ENCODE measurements around the gene DNAH9.

DNAH9 gene

GRCh38 chr17:11610999-11611566, 12.8 kb downstream of the DNAH9 start:
- DNase-seq (ENCODE audit: low spot score) (no peak), FAIRE-seq (no peak)

GRCh38 chr17:11612956-11613355, 14.7 kb downstream of the DNAH9 start:
- no peak for DNase-seq (ENCODE audit: low spot score)
- FAIRE-seq = no peak

GRCh38 chr17:11618861-11619566, 20.7 kb downstream of the DNAH9 start:
- DNase-seq (ENCODE audit: low spot score) (peak; percentile 60), FAIRE-seq (no peak)

GRCh38 chr17:11622492-11622891, 24.2 kb downstream of the DNAH9 start:
- DNase-seq (ENCODE audit: low spot score) (no peak), FAIRE-seq (no peak)

- DNase-seq (ENCODE audit: low spot score) = no peak
- no peak for FAIRE-seq
Measured at GRCh38 chr17:11624976-11625375, 26.7 kb downstream of the DNAH9 start.

GRCh38 chr17:11625878-11626277, 27.6 kb downstream of the DNAH9 start:
- FAIRE-seq (no peak), DNase-seq (ENCODE audit: low spot score) (no peak)

GRCh38 chr17:11627301-11627940, 29.2 kb downstream of the DNAH9 start:
- no peak for DNase-seq (ENCODE audit: low spot score)
- no peak for FAIRE-seq

GRCh38 chr17:11628374-11628773, 30.1 kb downstream of the DNAH9 start:
- DNase-seq (ENCODE audit: low spot score) = no peak
- FAIRE-seq = no peak

- FAIRE-seq (no peak), DNase-seq (ENCODE audit: low spot score) (no peak)
Measured at GRCh38 chr17:11628831-11629230, 30.6 kb downstream of the DNAH9 start.

- FAIRE-seq (no peak), DNase-seq (ENCODE audit: low spot score) (no peak)
Measured at GRCh38 chr17:11636771-11637170, 38.5 kb downstream of the DNAH9 start.

GRCh38 chr17:11637796-11638195, 39.5 kb downstream of the DNAH9 start:
- no peak for FAIRE-seq
- DNase-seq (ENCODE audit: low spot score) = no peak

GRCh38 chr17:11638700-11639265, 40.5 kb downstream of the DNAH9 start:
- no peak for DNase-seq (ENCODE audit: low spot score)
- no peak for FAIRE-seq

GRCh38 chr17:11639736-11640462, 41.6 kb downstream of the DNAH9 start:
- no peak for FAIRE-seq

GRCh38 chr17:11640463-11640814, 42.2 kb downstream of the DNAH9 start:
- DNase-seq (ENCODE audit: low spot score) (no peak), FAIRE-seq (no peak)

More at GRCh38 chr17:11639736-11640462, 41.6 kb downstream of the DNAH9 start:
- no peak for DNase-seq (ENCODE audit: low spot score)

GRCh38 chr17:11641521-11642275, 43.4 kb downstream of the DNAH9 start:
- no peak for DNase-seq (ENCODE audit: low spot score)

GRCh38 chr17:11642655-11643054, 44.4 kb downstream of the DNAH9 start:
- DNase-seq (ENCODE audit: low spot score) (no peak), FAIRE-seq (no peak)

More at GRCh38 chr17:11641521-11642275, 43.4 kb downstream of the DNAH9 start:
- no peak for FAIRE-seq

- DNase-seq (ENCODE audit: low spot score) = no peak
- no peak for FAIRE-seq
Measured at GRCh38 chr17:11643851-11644250, 45.6 kb downstream of the DNAH9 start.

- DNase-seq (ENCODE audit: low spot score) (peak; percentile 61), FAIRE-seq (no peak)
Measured at GRCh38 chr17:11644265-11645212, 46.3 kb downstream of the DNAH9 start.

- DNase-seq (ENCODE audit: low spot score) (no peak), FAIRE-seq (no peak)
Measured at GRCh38 chr17:11645426-11645825, 47.2 kb downstream of the DNAH9 start.

GRCh38 chr17:11651089-11651488, 52.8 kb downstream of the DNAH9 start:
- DNase-seq (ENCODE audit: low spot score) = no peak
- no peak for FAIRE-seq
